GM21515 (cell line): Measurements from ENCODE around the gene PCCA.

Experiments
- ATAC-seq: cut with Tn5 transposase; IDR thresholded peaks from one replicate; pipeline ENCODE4 v1.9.1; 2021; ENCODE audit not compliant: unreplicated experiment

The PCCA gene

GRCh38 chr13:100493418-100493817, 404.5 kb downstream of the PCCA start:
- no peak for ATAC-seq

- no peak for ATAC-seq
These were observed 406.6 kb downstream of the PCCA start for GRCh38 chr13:100495455-100495854.

GRCh38 chr13:100497389-100497788, 408.5 kb downstream of the PCCA start:
- ATAC-seq, result no peak

GRCh38 chr13:100502446-100502845, 413.6 kb downstream of the PCCA start:
- no peak for ATAC-seq

- no peak for ATAC-seq
These were observed 414.7 kb downstream of the PCCA start for GRCh38 chr13:100503622-100504021.

- no peak for ATAC-seq
These were observed 417.3 kb downstream of the PCCA start for GRCh38 chr13:100506154-100506553.

GRCh38 chr13:100506600-100507422, 417.9 kb downstream of the PCCA start:
- ATAC-seq, result no peak

- no peak for ATAC-seq
These were observed 419.6 kb downstream of the PCCA start for GRCh38 chr13:100508455-100508854.

GRCh38 chr13:100508996-100509395, 420.1 kb downstream of the PCCA start:
- ATAC-seq, result no peak

- no peak for ATAC-seq
These were observed 421.5 kb downstream of the PCCA start for GRCh38 chr13:100510208-100510957.

GRCh38 chr13:100511466-100511865, 422.6 kb downstream of the PCCA start:
- no peak for ATAC-seq

GRCh38 chr13:100512422-100512821, 423.5 kb downstream of the PCCA start:
- no peak for ATAC-seq

GRCh38 chr13:100513171-100513570, 424.3 kb downstream of the PCCA start:
- no peak for ATAC-seq

- ATAC-seq, result no peak
These were observed 425.2 kb downstream of the PCCA start for GRCh38 chr13:100513987-100514670.

GRCh38 chr13:100514788-100515409, 426.0 kb downstream of the PCCA start:
- peak; percentile 90 for ATAC-seq

- no peak for ATAC-seq
These were observed 426.5 kb downstream of the PCCA start for GRCh38 chr13:100515410-100515800.

- no peak for ATAC-seq
These were observed 428.2 kb downstream of the PCCA start for GRCh38 chr13:100517135-100517534.

GRCh38 chr13:100517728-100518127, 428.8 kb downstream of the PCCA start:
- no peak for ATAC-seq

GRCh38 chr13:100518394-100519062, 429.6 kb downstream of the PCCA start:
- no peak for ATAC-seq

- ATAC-seq, result no peak
These were observed 430.7 kb downstream of the PCCA start for GRCh38 chr13:100519626-100520025.
